HepG2 (cell line): Measurements from ENCODE around the gene SREK1.

Experiments
- EEA1 ChIP-seq: sonication (generic); formaldehyde crosslinking; IDR thresholded peaks from 2 replicates; pipeline ENCODE4 v1.5.1; 2020; ENCODE audit warnings: mild to moderate bottlenecking, missing genetic modification reagents, borderline replicate concordance
- MAZ ChIP-seq, 2 experiments: sonication (generic) in 1 of 2; formaldehyde crosslinking in 1 of 2; IDR thresholded peaks; 2 replicates each; pipeline versions ENCODE4 v1.5.0 to v1.6.1; 2012 to 2020; ENCODE audit warnings: low read depth in 2 of 2, mild to moderate bottlenecking in 2 of 2, borderline replicate concordance in 1 of 2, improper control_type of control experiment in 1 of 2, low read length in 1 of 2, missing genetic modification reagents in 1 of 2, moderate library complexity in 1 of 2
- MXI1 ChIP-seq: IDR thresholded peaks from 3 replicates; pipeline ENCODE4 v1.6.1; 2012; ENCODE audit warnings: low read depth, low read length, inconsistent platforms, borderline replicate concordance
- RNF2 ChIP-seq: fragments of 450-650 bp; conservative IDR thresholded peaks from 2 replicates; pipeline ENCODE4 v1.6.1; 2016; ENCODE audit warnings: low read depth
- ZNF274 ChIP-seq: sonication (generic); formaldehyde crosslinking; IDR thresholded peaks from 2 replicates; pipeline ENCODE4 v1.5.1; 2020; ENCODE audit warnings: mild to moderate bottlenecking, missing genetic modification reagents
- TF ChIP-seq, protein P1 (sequence below): sonication (generic); formaldehyde crosslinking; IDR thresholded peaks from 2 replicates; pipeline ENCODE4 v1.4.0; 2020; ENCODE audit warnings: mild to moderate bottlenecking, low read depth, missing genetic modification reagents

DNA sequence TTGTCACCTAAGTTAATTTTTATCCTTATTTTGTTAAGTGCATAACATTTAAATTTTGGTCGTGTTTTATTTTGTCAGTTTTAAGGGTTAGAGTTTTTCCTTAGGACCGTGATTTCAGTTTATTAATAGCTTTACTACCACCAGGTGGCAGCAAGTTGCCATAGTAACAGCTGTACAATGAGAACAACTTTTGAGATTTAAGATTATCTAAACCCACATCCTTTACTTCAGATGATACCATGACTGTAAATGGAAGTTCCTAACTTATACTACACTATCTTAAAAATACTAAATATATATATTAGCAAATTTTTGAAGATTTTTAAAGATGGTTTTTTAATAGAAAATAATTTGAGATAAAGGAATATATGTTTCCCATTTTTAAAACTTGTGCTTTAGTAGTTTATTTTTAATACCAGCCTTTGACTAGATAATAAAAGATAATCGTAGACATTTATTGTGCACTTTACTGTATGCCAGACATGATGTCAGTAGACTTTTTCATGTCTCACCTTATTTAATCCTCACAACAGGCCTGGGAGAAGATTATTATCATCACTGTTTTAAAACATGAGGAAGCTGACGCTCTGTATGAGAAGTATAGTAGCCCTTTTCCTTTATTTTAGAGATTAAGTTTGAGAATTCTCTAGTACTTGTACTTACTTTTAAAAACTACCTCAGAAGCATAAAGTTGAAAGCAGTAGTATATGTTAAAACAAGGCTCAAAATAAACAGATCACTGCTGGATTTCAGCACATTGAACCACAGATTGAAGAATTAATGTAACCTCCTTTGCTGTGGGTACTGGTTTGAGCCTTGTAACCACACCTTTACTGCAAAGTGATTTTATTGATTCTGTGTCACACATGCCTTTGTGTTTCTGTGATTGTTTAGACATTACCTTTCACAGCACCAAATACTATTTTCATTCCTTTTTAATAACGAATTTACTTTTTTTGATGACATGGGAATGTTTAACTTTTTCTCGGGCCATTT, 27.5 kb downstream of the SREK1 start:
- TF ChIP-seq MAZ (IDR thresholded peaks at IDR 0.05; ENCODE audit: borderline replicate concordance, low read depth, low read length) (no peak), MAZ (CRISPR knock-in tag; IDR thresholded peaks at IDR 0.05; ENCODE audit: low read depth) (no peak), RNF2 (no peak), EEA1 (CRISPR knock-in tag) (no peak), ZNF274 (CRISPR knock-in tag) (no peak), MXI1 (no peak)
- TF ChIP-seq, protein P1, sequence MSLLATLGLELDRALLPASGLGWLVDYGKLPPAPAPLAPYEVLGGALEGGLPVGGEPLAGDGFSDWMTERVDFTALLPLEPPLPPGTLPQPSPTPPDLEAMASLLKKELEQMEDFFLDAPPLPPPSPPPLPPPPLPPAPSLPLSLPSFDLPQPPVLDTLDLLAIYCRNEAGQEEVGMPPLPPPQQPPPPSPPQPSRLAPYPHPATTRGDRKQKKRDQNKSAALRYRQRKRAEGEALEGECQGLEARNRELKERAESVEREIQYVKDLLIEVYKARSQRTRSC (CRISPR knock-in tag), result no peak
